ENCODE data around the gene APBB1IP.

Gene APBB1IP

GRCh38 chr10:26517141-26517867 is 79.2 kb downstream of the APBB1IP start:
- H3K4me3 ChIP-seq (replicated peaks in 1 of 2; ENCODE audit: low read depth in 2 of 2, low read length in 2 of 2), result no peak overlapping the region
- TF ChIP-seq CTCF (IDR thresholded peaks at IDR 0.05; ENCODE audit: low read depth, low read length), result no peak

GRCh38 chr10:26519803-26520202 is 81.7 kb downstream of the APBB1IP start:
- TF ChIP-seq CTCF (IDR thresholded peaks at IDR 0.05; ENCODE audit: low read depth, low read length), result no peak
- no peak overlapping the region for H3K4me3 ChIP-seq (replicated peaks in 1 of 2; ENCODE audit: low read depth in 2 of 2, low read length in 2 of 2)
- DNase-seq (ENCODE audit: low read depth in 2 of 2), result no peak

More at GRCh38 chr10:26517141-26517867, 79.2 kb downstream of the APBB1IP start:
- no peak for DNase-seq (ENCODE audit: low read depth in 2 of 2)

DNA sequence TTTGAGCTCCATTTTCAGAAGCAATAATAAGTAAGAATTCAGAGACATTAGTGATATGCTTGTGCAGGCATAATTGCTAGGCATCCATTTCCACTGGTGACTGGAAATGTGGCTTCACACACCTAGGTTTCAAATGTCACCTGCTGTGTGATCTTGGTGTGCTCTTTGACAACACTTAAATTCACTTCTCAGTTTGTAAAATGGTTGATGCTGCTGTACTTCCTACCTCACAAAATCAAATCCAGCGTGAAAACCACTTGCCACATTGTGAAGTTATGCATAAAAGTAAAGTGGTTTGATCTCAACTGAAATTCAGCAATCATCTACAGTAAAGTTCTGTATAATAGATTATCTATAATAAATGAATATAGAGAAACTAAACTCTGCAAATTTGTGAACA is 82.4 kb downstream of the APBB1IP start:
- TF ChIP-seq CTCF (IDR thresholded peaks at IDR 0.05; ENCODE audit: low read depth, low read length), result no peak
- DNase-seq (ENCODE audit: low read depth in 2 of 2), result no peak
- H3K4me3 ChIP-seq (replicated peaks in 1 of 2; ENCODE audit: low read depth in 2 of 2, low read length in 2 of 2), result no peak overlapping the region

DNA sequence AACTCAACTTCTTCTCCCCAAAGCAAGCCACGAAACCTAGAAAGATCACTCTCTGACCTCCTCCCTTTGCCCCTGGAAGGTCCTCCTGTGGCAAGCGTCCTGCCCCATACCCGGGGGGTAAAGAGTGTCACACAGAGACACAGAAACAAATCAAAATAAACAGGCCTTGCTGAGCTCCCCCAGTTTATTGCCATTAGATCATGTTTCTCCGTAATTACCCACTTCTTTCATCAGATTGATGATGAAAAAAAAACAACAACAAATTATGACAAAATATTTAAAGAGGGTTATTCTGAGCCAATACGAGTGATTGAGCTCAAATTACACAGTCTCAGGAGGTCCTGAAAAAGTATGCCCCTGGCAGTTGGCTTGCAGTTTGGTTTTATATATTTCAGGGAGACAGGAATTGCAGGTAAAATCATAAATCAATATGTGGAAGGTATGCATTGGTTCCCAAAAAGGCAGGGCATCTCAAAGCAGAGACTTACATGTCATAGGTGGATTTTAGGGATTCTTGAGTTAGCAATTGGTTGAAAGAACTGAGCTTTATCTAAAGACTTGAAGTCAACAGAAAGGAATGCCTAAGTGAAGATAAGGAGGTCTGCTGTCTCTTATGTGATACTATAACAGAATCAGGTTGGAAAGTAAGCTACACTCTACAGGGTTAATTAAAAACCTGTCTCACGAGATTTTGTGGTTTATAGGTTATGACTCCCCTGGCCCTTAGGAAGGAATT is 86.2 kb downstream of the APBB1IP start:
- TF ChIP-seq CTCF (IDR thresholded peaks at IDR 0.05; ENCODE audit: low read depth, low read length), result no peak
- DNase-seq (ENCODE audit: low read depth in 2 of 2), result no peak
- H3K4me3 ChIP-seq (replicated peaks in 1 of 2; ENCODE audit: low read depth in 2 of 2, low read length in 2 of 2), result no peak overlapping the region

DNA sequence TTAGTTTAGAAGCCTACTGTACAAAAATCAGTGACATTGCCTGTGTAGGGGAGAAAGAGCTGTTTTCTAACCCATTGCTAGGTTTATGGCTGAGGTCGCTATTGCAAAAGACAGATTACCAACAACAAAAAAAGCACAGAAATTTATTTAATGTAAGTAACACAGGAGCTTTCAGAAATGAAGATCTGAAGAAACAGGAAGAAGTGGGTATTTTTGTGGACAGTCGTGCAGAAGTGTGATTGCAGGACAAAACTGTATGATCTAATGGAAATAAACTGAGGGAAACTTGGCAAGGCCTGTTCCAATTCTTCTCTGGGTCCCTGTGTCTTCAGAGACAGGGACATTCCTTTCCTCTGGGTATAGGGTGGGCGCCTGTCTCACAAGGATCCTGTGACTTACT is 87.4 kb downstream of the APBB1IP start:
- no peak for DNase-seq (ENCODE audit: low read depth in 2 of 2)
- no peak for TF ChIP-seq CTCF (IDR thresholded peaks at IDR 0.05; ENCODE audit: low read depth, low read length)
- H3K4me3 ChIP-seq (replicated peaks in 1 of 2; ENCODE audit: low read depth in 2 of 2, low read length in 2 of 2), result no peak overlapping the region

- no peak overlapping the region for H3K4me3 ChIP-seq (replicated peaks in 1 of 2; ENCODE audit: low read depth in 2 of 2, low read length in 2 of 2)
- no peak for DNase-seq (ENCODE audit: low read depth in 2 of 2)
- TF ChIP-seq CTCF (IDR thresholded peaks at IDR 0.05; ENCODE audit: low read depth, low read length), result no peak
Observed at GRCh38 chr10:26527018-26527417, 88.9 kb downstream of the APBB1IP start.

All from cardiac fibroblast (primary cell).